WERI-Rb-1 (cell line): ENCODE measurements around the gene SSBP2.

Source experiments
- DNase-seq: peaks from one replicate; pipeline ENCODE4 v3.0.0-alpha.2; 2020
- H3K27ac ChIP-seq: fragments of 250-450 bp; sonication (Bioruptor Pico); 2 replicates; pipeline ENCODE4 v1.5.1; 2020; ENCODE audit warnings: mild to moderate bottlenecking, moderate library complexity
- H3K27me3 ChIP-seq: fragments of 250-450 bp; sonication (Bioruptor Pico); 2 replicates; pipeline ENCODE4 v1.5.1; 2021; ENCODE audit warnings: mild to moderate bottlenecking, low read depth, moderate library complexity; ENCODE audit not compliant: insufficient read depth, severe bottlenecking
- H3K36me3 ChIP-seq: fragments of 250-450 bp; sonication (Bioruptor Pico); 2 replicates; pipeline ENCODE4 v1.5.1; 2020; ENCODE audit warnings: mild to moderate bottlenecking, moderate library complexity
- H3K4me3 ChIP-seq: 2 replicates; pipeline ENCODE4 v1.5.1; 2011; ENCODE audit warnings: low read depth, mild to moderate bottlenecking, control low read depth, low read length
- H3K9me3 ChIP-seq: fragments of 250-450 bp; sonication (Bioruptor Pico); 2 replicates; pipeline ENCODE4 v1.5.1; 2021; ENCODE audit warnings: mild to moderate bottlenecking, moderate library complexity; ENCODE audit not compliant: severe bottlenecking
- CTCF ChIP-seq: IDR thresholded peaks from 2 replicates; pipeline ENCODE4 v1.5.1; 2011; ENCODE audit warnings: low read depth, mild to moderate bottlenecking, control low read depth, inconsistent platforms, low read length

SSBP2 gene

GRCh38 chr5:81590498-81591384 lies 160.2 kb downstream of the SSBP2 start:
- no peaks in the 10 kb centered on the region for H3K36me3 ChIP-seq
- no peak overlapping the region for H3K27ac ChIP-seq

GRCh38 chr5:81579262-81579924 lies 171.5 kb downstream of the SSBP2 start:
- no peaks in the 10 kb centered on the region for H3K36me3 ChIP-seq
- H3K27me3 ChIP-seq = no peaks in the 10 kb centered on the region
- no peak overlapping the region for H3K4me3 ChIP-seq
- TF ChIP-seq CTCF = no peak
- no peaks in the 10 kb centered on the region for H3K9me3 ChIP-seq
- H3K27ac ChIP-seq = no peak overlapping the region
- DNase-seq = no peak

More at GRCh38 chr5:81590498-81591384, 160.2 kb downstream of the SSBP2 start:
- TF ChIP-seq CTCF = no peak
- Histone ChIP-seq H3K9me3 (peaks cover 3% of the 10 kb centered on the region), H3K27me3 (no peaks in the 10 kb centered on the region), H3K4me3 (no peak overlapping the region)
- no peak for DNase-seq

GRCh38 chr5:81577091-81577490 lies 173.8 kb downstream of the SSBP2 start:
- TF ChIP-seq CTCF = no peak
- Histone ChIP-seq H3K27me3 (no peaks in the 10 kb centered on the region), H3K4me3 (no peak overlapping the region), H3K27ac (no peak overlapping the region), H3K9me3 (no peaks in the 10 kb centered on the region), H3K36me3 (no peaks in the 10 kb centered on the region)
- no peak for DNase-seq

- no peaks in the 10 kb centered on the region for H3K36me3 ChIP-seq
- H3K27ac ChIP-seq = no peak overlapping the region
- no peak for DNase-seq
- no peaks in the 10 kb centered on the region for H3K9me3 ChIP-seq
- H3K4me3 ChIP-seq = no peak overlapping the region
- no peaks in the 10 kb centered on the region for H3K27me3 ChIP-seq
- TF ChIP-seq CTCF = no peak
These were observed 175.0 kb downstream of the SSBP2 start for GRCh38 chr5:81575924-81576323.

- Histone ChIP-seq H3K27ac (no peak overlapping the region), H3K4me3 (no peak overlapping the region), H3K27me3 (no peaks in the 10 kb centered on the region), H3K9me3 (no peaks in the 10 kb centered on the region), H3K36me3 (no peaks in the 10 kb centered on the region)
- no peak for TF ChIP-seq CTCF
- no peak for DNase-seq
These were observed 178.7 kb downstream of the SSBP2 start for GRCh38 chr5:81572201-81572600.
